MM.1S (cell line): ENCODE data around the gene PDLIM5.

ENCODE experiments used
- DNase-seq: peaks from one replicate; pipeline ENCODE4 v3.0.0-alpha.2; 2015
- H2AFZ ChIP-seq: fragments of 300-600 bp; sonication (generic); 2 replicates; pipeline ENCODE4 v1.6.0; 2016; ENCODE audit warnings: antibody characterized with exemption, low read length
- H3F3A ChIP-seq: fragments of 300-600 bp; sonication (generic); 2 replicates; pipeline ENCODE4 v1.6.1; 2016; ENCODE audit warnings: mild to moderate bottlenecking, antibody characterized with exemption, low read length, moderate library complexity, mixed read lengths; ENCODE audit not compliant: insufficient read depth
- H3K27ac ChIP-seq: fragments of 300-600 bp; sonication (generic); 2 replicates; pipeline ENCODE4 v1.5.1; 2016; ENCODE audit warnings: mild to moderate bottlenecking, low read length
- H3K27me3 ChIP-seq: fragments of 300-600 bp; sonication (generic); replicated peaks from 2 replicates; pipeline ENCODE4 v1.6.0; 2016; ENCODE audit warnings: low read length; ENCODE audit not compliant: insufficient read depth
- H3K36me3 ChIP-seq: fragments of 300-600 bp; sonication (generic); replicated peaks from 2 replicates; pipeline ENCODE4 v1.6.1; 2016; ENCODE audit warnings: mild to moderate bottlenecking, low read length, mixed read lengths; ENCODE audit not compliant: insufficient read depth
- H3K4me1 ChIP-seq: fragments of 300-600 bp; sonication (generic); 2 replicates; pipeline ENCODE4 v1.6.1; 2016; ENCODE audit warnings: low read length, mixed read lengths
- H3K4me2 ChIP-seq: fragments of 300-600 bp; sonication (generic); 2 replicates; pipeline ENCODE4 v1.6.0; 2016; ENCODE audit warnings: low read depth, low read length
- H3K4me3 ChIP-seq: fragments of 300-600 bp; sonication (generic); 2 replicates; pipeline ENCODE4 v1.5.1; 2016; ENCODE audit warnings: low read length, mixed read lengths
- H3K79me2 ChIP-seq: fragments of 300-600 bp; sonication (generic); 2 replicates; pipeline ENCODE4 v1.6.1; 2016; ENCODE audit warnings: mixed run types, low read length, mixed read lengths
- H3K9ac ChIP-seq: fragments of 300-600 bp; sonication (generic); 2 replicates; pipeline ENCODE4 v1.6.1; 2016; ENCODE audit warnings: low read length, mixed read lengths
- H3K9me2 ChIP-seq: fragments of 300-600 bp; sonication (generic); replicated peaks from 2 replicates; pipeline ENCODE4 v1.6.1; 2016; ENCODE audit warnings: mild to moderate bottlenecking, low read length, mixed read lengths; ENCODE audit not compliant: insufficient read depth
- H3K9me3 ChIP-seq: fragments of 300-600 bp; sonication (generic); replicated peaks from 2 replicates; pipeline ENCODE4 v1.6.1; 2016; ENCODE audit warnings: mild to moderate bottlenecking, low read length, mixed read lengths; ENCODE audit not compliant: insufficient read depth
- H4K20me1 ChIP-seq: fragments of 300-600 bp; sonication (generic); 2 replicates; pipeline ENCODE4 v1.6.1; 2016; ENCODE audit warnings: mild to moderate bottlenecking, low read length, moderate library complexity, mixed read lengths; ENCODE audit not compliant: insufficient read depth
- CTCF ChIP-seq: fragments of 300-600 bp; sonication (generic); IDR thresholded peaks from 2 replicates; pipeline ENCODE4 v1.5.1; 2016; ENCODE audit warnings: antibody characterized with exemption, low read length, mixed read lengths
- EZH2 ChIP-seq: fragments of 300-600 bp; sonication (generic); optimal IDR thresholded peaks from 2 replicates; pipeline ENCODE3; 2017; ENCODE audit warnings: low read depth, mild to moderate bottlenecking, antibody characterized with exemption, low read length, mixed read lengths
- EZH2phosphoT487 ChIP-seq: fragments of 300-600 bp; sonication (generic); IDR thresholded peaks from 2 replicates; pipeline ENCODE4 v1.6.1; 2018; ENCODE audit warnings: antibody characterized with exemption, low read length

Gene PDLIM5

GRCh38 chr4:94447754-94448411 is 3.9 kb upstream of the PDLIM5 start:
- Histone ChIP-seq H3K4me2 (no peak overlapping the region), H3K27me3 (no peaks in the 10 kb centered on the region), H3F3A (peaks cover 5% of the 10 kb centered on the region), H3K36me3 (no peaks in the 10 kb centered on the region), H4K20me1 (no peaks in the 10 kb centered on the region), H2AFZ (no peak overlapping the region), H3K4me1 (peaks cover 4% of the 10 kb centered on the region; the same call in 1 of the 2 replicates), H3K27ac (no peak overlapping the region), H3K9ac (no peak overlapping the region), H3K9me2 (no peaks in the 10 kb centered on the region), H3K79me2 (no peaks in the 10 kb centered on the region), H3K9me3 (no peaks in the 10 kb centered on the region), H3K4me3 (no peak overlapping the region)
- no peak for DNase-seq
- TF ChIP-seq EZH2 (no peak), CTCF (no peak), EZH2phosphoT487 (no peak)

- no peak for DNase-seq
Measured at GRCh38 chr4:94448815-94449375, 2.8 kb upstream of the PDLIM5 start.

GRCh38 chr4:94451051-94451694 is 569 bp upstream of the PDLIM5 start:
- H2AFZ ChIP-seq, result peak overlapping the region; percentile 48
- H3K27me3 ChIP-seq, result no peaks in the 10 kb centered on the region
- no peaks in the 10 kb centered on the region for H3K9me3 ChIP-seq
- H3F3A ChIP-seq, result peaks cover 5% of the 10 kb centered on the region
- 0 out of 2 replicates have a peak, but pooled peaks cover 8% of the 10 kb centered on the region for H3K79me2 ChIP-seq
- H3K27ac ChIP-seq, result peak overlapping the region; percentile 9; the same call in 1 of the 2 replicates
- H3K4me1 ChIP-seq, result peaks cover 4% of the 10 kb centered on the region; the same call in 1 of the 2 replicates
- no peak for TF ChIP-seq EZH2
- H3K9ac ChIP-seq, result peak overlapping the region; percentile 3; the same call in 1 of the 2 replicates
- no peaks in the 10 kb centered on the region for H3K36me3 ChIP-seq
- peak overlapping the region; percentile 81 for H3K4me2 ChIP-seq
- H3K4me3 ChIP-seq, result peak overlapping the region; percentile 53
- no peaks in the 10 kb centered on the region for H3K9me2 ChIP-seq
- no peaks in the 10 kb centered on the region for H4K20me1 ChIP-seq
- no peak for DNase-seq

More at GRCh38 chr4:94448815-94449375, 2.8 kb upstream of the PDLIM5 start:
- Histone ChIP-seq H3K4me2 (no peak overlapping the region), H2AFZ (no peak overlapping the region), H3K79me2 (0 out of 2 replicates have a peak, but pooled peaks cover 8% of the 10 kb centered on the region), H3K27ac (no peak overlapping the region), H3K27me3 (no peaks in the 10 kb centered on the region), H3K9me3 (no peaks in the 10 kb centered on the region), H3K36me3 (no peaks in the 10 kb centered on the region), H3K9me2 (no peaks in the 10 kb centered on the region), H4K20me1 (no peaks in the 10 kb centered on the region), H3K4me3 (no peak overlapping the region), H3K9ac (no peak overlapping the region), H3F3A (peaks cover 5% of the 10 kb centered on the region), H3K4me1 (peaks cover 4% of the 10 kb centered on the region; the same call in 1 of the 2 replicates)
- TF ChIP-seq CTCF (no peak), EZH2phosphoT487 (no peak), EZH2 (no peak)
